ENCODE data around the gene ADCY1. TPM values are rescaled to one million over a fixed set of nuclear protein-coding genes. Genes with fewer than 3 reads are reported as not detected.

ADCY1 gene
- total RNA-seq, 2 donors from 2014 or later = 0.14 to 0.85 TPM

DNA sequence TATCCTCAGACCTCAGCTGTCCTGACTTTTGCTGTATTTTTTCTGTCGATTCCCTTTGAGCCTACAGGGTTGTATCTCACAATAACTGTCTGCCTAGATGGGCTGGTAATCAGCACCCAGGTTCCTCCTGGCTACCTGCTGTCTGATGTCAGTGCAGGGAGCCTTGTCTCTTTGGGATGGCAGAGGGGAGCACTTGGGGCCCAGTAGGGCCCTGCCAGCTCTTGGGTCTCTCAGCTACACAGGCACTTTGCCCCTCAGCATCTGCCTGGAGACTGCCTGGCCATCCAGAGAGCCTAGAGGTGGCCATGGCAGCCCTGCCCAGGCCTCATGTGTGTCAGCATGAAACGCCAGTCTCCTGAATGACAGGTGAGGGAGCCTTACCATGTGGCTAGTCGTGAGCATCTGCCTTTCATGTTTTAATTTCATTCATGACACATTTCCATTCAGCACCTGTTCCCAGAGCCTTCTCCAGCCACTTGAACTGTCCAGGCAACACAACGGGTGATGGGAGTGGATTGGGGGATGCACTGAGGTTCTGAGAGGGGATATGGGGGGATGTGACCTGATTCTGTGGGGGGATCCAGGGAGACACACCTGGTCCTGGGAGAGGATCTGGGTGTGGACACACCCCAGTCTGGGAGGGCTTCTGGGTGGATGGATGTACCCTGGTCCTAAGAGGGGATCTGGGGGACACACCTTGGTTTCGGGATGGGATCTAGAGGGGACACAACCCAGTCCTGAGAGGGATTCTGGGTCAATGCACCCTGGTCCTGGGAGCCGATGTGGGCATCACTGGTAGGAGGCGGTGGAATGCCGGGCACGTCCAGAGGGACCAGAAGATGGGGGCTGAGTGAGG is 21.9 kb downstream of the ADCY1 start:
- ATAC-seq (ENCODE audit: insufficient number of reproducible peaks, low FRiP score, low read depth) (no peak), DNase-seq (ENCODE audit: low spot score) (no peak)
- Histone ChIP-seq H3K27me3 (replicated peaks; ENCODE audit: insufficient read depth) (no peaks in the 10 kb centered on the region), H3K4me1 (ENCODE audit: control insufficient read depth in 1 of 2, low read depth in 2 of 2) (no peaks in the 10 kb centered on the region), H3K9me3 (no peaks in the 10 kb centered on the region), H3K4me3 (no peak overlapping the region), H3K36me3 (no peaks in the 10 kb centered on the region), H3K27ac (no peak overlapping the region)
- TF ChIP-seq, protein P1, sequence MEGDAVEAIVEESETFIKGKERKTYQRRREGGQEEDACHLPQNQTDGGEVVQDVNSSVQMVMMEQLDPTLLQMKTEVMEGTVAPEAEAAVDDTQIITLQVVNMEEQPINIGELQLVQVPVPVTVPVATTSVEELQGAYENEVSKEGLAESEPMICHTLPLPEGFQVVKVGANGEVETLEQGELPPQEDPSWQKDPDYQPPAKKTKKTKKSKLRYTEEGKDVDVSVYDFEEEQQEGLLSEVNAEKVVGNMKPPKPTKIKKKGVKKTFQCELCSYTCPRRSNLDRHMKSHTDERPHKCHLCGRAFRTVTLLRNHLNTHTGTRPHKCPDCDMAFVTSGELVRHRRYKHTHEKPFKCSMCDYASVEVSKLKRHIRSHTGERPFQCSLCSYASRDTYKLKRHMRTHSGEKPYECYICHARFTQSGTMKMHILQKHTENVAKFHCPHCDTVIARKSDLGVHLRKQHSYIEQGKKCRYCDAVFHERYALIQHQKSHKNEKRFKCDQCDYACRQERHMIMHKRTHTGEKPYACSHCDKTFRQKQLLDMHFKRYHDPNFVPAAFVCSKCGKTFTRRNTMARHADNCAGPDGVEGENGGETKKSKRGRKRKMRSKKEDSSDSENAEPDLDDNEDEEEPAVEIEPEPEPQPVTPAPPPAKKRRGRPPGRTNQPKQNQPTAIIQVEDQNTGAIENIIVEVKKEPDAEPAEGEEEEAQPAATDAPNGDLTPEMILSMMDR (IDR thresholded peaks at IDR 0.05) = no peak

DNA sequence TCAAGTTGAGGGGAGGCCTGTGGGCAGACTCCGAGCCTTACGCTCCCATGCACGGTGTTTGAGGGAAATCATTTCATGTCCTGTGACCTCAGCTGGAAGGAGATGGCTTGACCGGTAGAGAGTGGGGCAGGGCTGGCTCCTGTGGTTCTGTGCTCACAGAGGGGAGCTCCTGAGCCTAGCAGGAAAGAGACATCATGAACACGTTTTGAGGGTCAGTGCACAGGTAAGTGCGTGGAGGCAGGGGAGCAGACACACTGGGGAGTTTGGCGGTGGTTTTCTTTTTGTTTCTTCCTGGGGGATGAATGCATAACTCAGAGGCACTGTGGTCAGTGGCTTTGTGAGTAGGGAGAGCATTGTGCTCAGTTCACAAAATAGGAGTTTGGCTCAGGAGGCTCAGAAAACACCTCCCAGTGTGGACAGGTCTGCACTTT is 22.5 kb downstream of the ADCY1 start:
- H3K4me1 ChIP-seq (ENCODE audit: control insufficient read depth in 1 of 2, low read depth in 2 of 2) = no peaks in the 10 kb centered on the region
- no peak overlapping the region for H3K27ac ChIP-seq
- ATAC-seq (ENCODE audit: insufficient number of reproducible peaks, low FRiP score, low read depth) (no peak), DNase-seq (ENCODE audit: low spot score) (no peak)
- H3K4me3 ChIP-seq = no peak overlapping the region
- no peaks in the 10 kb centered on the region for H3K36me3 ChIP-seq
- no peaks in the 10 kb centered on the region for H3K27me3 ChIP-seq (replicated peaks; ENCODE audit: insufficient read depth)
- no peaks in the 10 kb centered on the region for H3K9me3 ChIP-seq
- TF ChIP-seq, protein P1 (IDR thresholded peaks at IDR 0.05) = no peak

DNA sequence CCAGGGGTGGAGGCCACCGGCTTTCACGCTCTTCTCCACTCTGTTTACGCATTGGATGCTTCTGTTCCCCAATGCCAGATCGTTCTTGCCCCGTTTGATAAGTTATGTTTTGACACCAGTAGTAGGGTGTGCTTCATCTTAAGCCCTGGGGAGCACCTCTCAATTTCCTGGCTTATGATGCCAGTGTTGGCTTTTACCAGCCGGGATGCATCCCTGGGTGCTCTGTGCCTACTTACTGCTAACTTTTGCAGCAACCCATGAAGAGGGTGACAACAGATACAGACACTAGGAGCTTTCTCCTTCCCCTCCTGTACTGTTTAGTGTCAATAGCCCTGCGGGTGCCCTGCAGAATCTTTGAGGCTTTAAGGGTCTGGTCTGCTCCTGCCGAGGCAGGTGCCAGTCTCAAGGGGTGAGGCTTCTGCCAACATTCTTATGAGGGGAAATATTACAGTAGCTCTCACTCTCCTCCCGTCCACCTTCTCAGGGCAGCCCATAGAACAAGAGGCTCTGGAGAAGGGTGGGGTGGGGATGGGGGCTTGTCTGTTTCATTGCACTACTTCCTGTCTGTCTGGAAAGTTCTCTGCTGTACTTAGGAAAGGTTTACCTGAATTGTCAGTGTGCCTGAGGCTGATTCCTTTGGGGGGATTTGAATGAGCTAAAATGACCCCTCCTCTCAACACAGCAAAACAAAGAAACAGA is 23.3 kb downstream of the ADCY1 start:
- no peak overlapping the region for H3K4me3 ChIP-seq
- ATAC-seq (ENCODE audit: insufficient number of reproducible peaks, low FRiP score, low read depth) (no peak), DNase-seq (ENCODE audit: low spot score) (no peak)

DNA sequence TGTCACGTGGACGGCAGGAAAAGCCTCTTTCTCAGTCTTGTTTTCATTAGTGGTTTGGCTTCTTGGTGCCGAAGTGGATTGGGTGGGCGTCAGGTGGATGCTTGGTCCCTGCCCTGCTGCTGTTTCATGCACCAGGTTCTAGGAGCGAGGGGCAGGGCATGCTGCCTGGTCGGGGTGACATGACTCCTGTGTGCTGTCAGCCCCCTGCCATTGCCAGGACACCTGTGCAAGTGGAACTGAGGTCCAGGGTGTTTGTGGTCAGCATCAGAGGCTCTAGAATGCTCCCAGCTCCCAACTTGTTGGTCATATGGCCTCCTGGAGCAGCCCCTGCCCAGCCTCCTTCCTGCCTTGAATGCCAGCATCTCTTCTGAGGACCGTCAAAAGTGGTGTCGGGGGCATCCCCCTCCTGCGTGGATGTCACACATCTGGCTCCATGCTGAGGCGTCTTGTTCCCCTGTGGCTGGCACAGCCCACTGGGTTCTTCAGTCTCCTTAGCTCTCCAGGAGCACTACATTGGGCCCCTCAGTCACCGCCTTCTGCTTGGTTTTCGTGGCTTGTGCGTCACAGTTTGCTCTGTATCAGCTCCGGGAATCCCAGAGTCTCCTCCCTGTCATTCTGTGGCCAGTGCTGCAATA is 24.8 kb downstream of the ADCY1 start:
- Histone ChIP-seq H3K4me3 (no peak overlapping the region), H3K36me3 (no peaks in the 10 kb centered on the region), H3K4me1 (ENCODE audit: control insufficient read depth in 1 of 2, low read depth in 2 of 2) (no peaks in the 10 kb centered on the region), H3K27me3 (replicated peaks; ENCODE audit: insufficient read depth) (no peaks in the 10 kb centered on the region), H3K9me3 (no peaks in the 10 kb centered on the region), H3K27ac (no peak overlapping the region)
- ATAC-seq (ENCODE audit: insufficient number of reproducible peaks, low FRiP score, low read depth) (no peak), DNase-seq (ENCODE audit: low spot score) (no peak)
- TF ChIP-seq, protein P1 (IDR thresholded peaks at IDR 0.05) = no peak

More for the DNA sequence above, 23.3 kb downstream of the ADCY1 start:
- TF ChIP-seq, protein P1 (IDR thresholded peaks at IDR 0.05) = no peak
- Histone ChIP-seq H3K9me3 (no peaks in the 10 kb centered on the region), H3K36me3 (no peaks in the 10 kb centered on the region), H3K27ac (no peak overlapping the region), H3K4me1 (ENCODE audit: control insufficient read depth in 1 of 2, low read depth in 2 of 2) (no peaks in the 10 kb centered on the region), H3K27me3 (replicated peaks; ENCODE audit: insufficient read depth) (no peaks in the 10 kb centered on the region)

All from thoracic aorta (tissue), 2 donors.